Keratinocyte (primary cell): ENCODE data around the gene SPATA20. TPM values are rescaled to one million over a fixed set of nuclear protein-coding genes. Genes with fewer than 3 reads are reported as not detected.

Experiments used
- DNase-seq: peaks from one replicate; pipeline ENCODE4 v3.0.0-alpha.2; 2011; ENCODE audit warnings: low read depth, missing footprints, low spot score
- FAIRE-seq: peaks from 2 replicates; lab custom pipeline; 2011; peaks lifted over from hg19 to GRCh38; lab: Jason Lieb, UNC
- H2AFZ ChIP-seq: 2 replicates; pipeline ENCODE4 v1.6.0; 2012; ENCODE audit warnings: low read length, control low read depth, inconsistent platforms; ENCODE audit not compliant: control insufficient read depth
- H3K27ac ChIP-seq: 2 replicates; pipeline ENCODE4 v1.5.1; 2011; ENCODE audit warnings: low read length; ENCODE audit not compliant: control insufficient read depth, insufficient read depth
- H3K27me3 ChIP-seq: 3 replicates; pipeline ENCODE4 v1.6.0; 2011; ENCODE audit warnings: low read length; ENCODE audit not compliant: control insufficient read depth, insufficient read depth; ENCODE audit errors: extremely low read depth
- H3K36me3 ChIP-seq, 2 experiments: 2 replicates in 1 of 2; 3 replicates in 1 of 2; pipeline ENCODE4 v1.5.1; 2011; ENCODE audit warnings: low read length in 2 of 2, mild to moderate bottlenecking in 1 of 2; ENCODE audit not compliant: control insufficient read depth in 2 of 2, insufficient read depth in 2 of 2; ENCODE audit errors: extremely low read depth in 1 of 2
- H3K4me1 ChIP-seq: 3 replicates; pipeline ENCODE4 v1.5.1; 2011; ENCODE audit warnings: low read length; ENCODE audit not compliant: control insufficient read depth, insufficient read depth; ENCODE audit errors: extremely low read depth
- H3K4me2 ChIP-seq: 3 replicates; pipeline ENCODE4 v1.6.0; 2011; ENCODE audit warnings: low read depth, low read length; ENCODE audit not compliant: control insufficient read depth, insufficient read depth; ENCODE audit errors: extremely low read depth
- H3K4me3 ChIP-seq, 3 experiments: fragments of 200-600 bp in 1 of 3; sonication (generic) in 1 of 3; 2 replicates in 2 of 3; 3 replicates in 1 of 3; pipeline ENCODE4 v1.5.1; 2011 to 2016; ENCODE audit warnings: low read length in 3 of 3, mild to moderate bottlenecking in 3 of 3, control low read depth in 2 of 3, inconsistent platforms in 1 of 3, low read depth in 1 of 3, mixed read lengths in 1 of 3, mixed run types in 1 of 3, moderate library complexity in 1 of 3; ENCODE audit not compliant: control insufficient read depth in 2 of 3, insufficient read depth in 2 of 3; ENCODE audit errors: extremely low read depth in 1 of 3
- H3K79me2 ChIP-seq: 2 replicates; pipeline ENCODE4 v1.6.0; 2012; ENCODE audit warnings: low read length; ENCODE audit not compliant: control insufficient read depth, insufficient read depth
- H3K9ac ChIP-seq: 3 replicates; pipeline ENCODE4 v1.6.0; 2011; ENCODE audit warnings: low read length; ENCODE audit not compliant: control insufficient read depth, insufficient read depth; ENCODE audit errors: extremely low read depth
- H3K9me1 ChIP-seq: 3 replicates; pipeline ENCODE4 v1.6.0; 2011; ENCODE audit warnings: low read length; ENCODE audit not compliant: control insufficient read depth, insufficient read depth; ENCODE audit errors: extremely low read depth
- H3K9me3 ChIP-seq: 2 replicates; pipeline ENCODE4 v1.5.1; 2012; ENCODE audit warnings: low read depth, low read length; ENCODE audit not compliant: control insufficient read depth
- H4K20me1 ChIP-seq: 3 replicates; pipeline ENCODE4 v1.6.0; 2011; ENCODE audit warnings: low read length; ENCODE audit not compliant: control insufficient read depth, insufficient read depth; ENCODE audit errors: extremely low read depth
- EZH2 ChIP-seq: IDR thresholded peaks from one replicate; pipeline ENCODE4 v1.6.1; 2012; ENCODE audit warnings: inconsistent platforms, mild to moderate bottlenecking, low read length, moderate library complexity
- dilution Hi-C: fragments of 300-500 bp; cut with MboI; formaldehyde crosslinking; loops from one replicate; pipeline ENCODE4 v1.7.0; 2020; ENCODE audit warnings: low sequenced_read_pairs; ENCODE audit not compliant: extremely low pct_ligation_motif_present
- polyA plus RNA-seq, 5 experiments: library from polyadenylated mRNA; depleted of rRNA in 3 of 5; stranded (reverse) in 3 of 5; stranded (forward) in 1 of 5; unstranded in 1 of 5; fragments of >200 nt; gene quantifications; 1 replicate in 1 of 5; 2 replicates in 3 of 5; 3 replicates in 1 of 5; pipeline versions ENCODE4 v1.2.1 to v1.2.3, GENCODE V29; 2011 to 2012; ENCODE audit warnings: missing spikeins in 2 of 5, low read depth in 1 of 5, low replicate concordance in 1 of 5
- TF ChIP-seq, protein P1 (sequence below), 3 experiments: IDR thresholded peaks in 1 of 3; conservative IDR thresholded peaks in 1 of 3; optimal IDR thresholded peaks in 1 of 3; 2 replicates in 2 of 3; 3 replicates in 1 of 3; pipeline versions ENCODE3 to v1.5.1; 2011; ENCODE audit warnings: low read length in 3 of 3, mild to moderate bottlenecking in 3 of 3, moderate library complexity in 2 of 3, control low read depth in 1 of 3, inconsistent platforms in 1 of 3; ENCODE audit not compliant: insufficient read depth in 2 of 3; ENCODE audit errors: extremely low read depth in 1 of 3

SPATA20 gene
- polyA plus RNA-seq, 1 donor (not counting 4 experiments of a cell fraction or from before 2014, with no cell fraction given): 17.2 TPM

DNA sequence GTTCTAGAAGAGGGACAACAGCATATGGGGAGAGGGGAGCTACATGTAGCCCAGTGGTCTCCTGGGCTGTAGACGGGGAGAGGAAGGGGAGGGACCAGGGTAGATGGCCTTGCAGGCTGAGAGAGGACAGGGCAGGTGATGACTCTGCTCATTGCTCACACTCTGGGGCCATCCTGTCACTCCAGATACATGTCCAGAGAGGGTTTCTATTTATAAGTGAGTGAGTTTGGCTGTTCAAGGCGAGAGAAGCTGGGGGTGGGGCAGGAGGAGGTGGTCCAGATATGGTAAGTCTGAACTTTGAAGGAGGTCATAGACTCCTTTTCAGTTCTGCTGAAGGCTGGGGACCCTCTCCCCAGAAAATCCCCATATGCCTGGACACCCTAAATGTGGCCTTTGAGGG lies 35.8 kb downstream of the SPATA20 start:
- DNase-seq (no peak), FAIRE-seq (no peak)
- no peaks in the 10 kb centered on the region for H3K9me3 ChIP-seq
- H3K36me3 ChIP-seq: no peaks in the 10 kb centered on the region
- dilution Hi-C loops: no loop called here
- no peaks in the 10 kb centered on the region for H4K20me1 ChIP-seq
- peaks cover 4% of the 10 kb centered on the region for H3K4me1 ChIP-seq
- no peaks in the 10 kb centered on the region for H3K9me1 ChIP-seq
- H3K79me2 ChIP-seq: no peaks in the 10 kb centered on the region
- no peak overlapping the region for H3K4me3 ChIP-seq
- H2AFZ ChIP-seq: no peak overlapping the region
- no peak overlapping the region for H3K27ac ChIP-seq
- no peak overlapping the region for H3K4me2 ChIP-seq
- TF ChIP-seq, protein P1, sequence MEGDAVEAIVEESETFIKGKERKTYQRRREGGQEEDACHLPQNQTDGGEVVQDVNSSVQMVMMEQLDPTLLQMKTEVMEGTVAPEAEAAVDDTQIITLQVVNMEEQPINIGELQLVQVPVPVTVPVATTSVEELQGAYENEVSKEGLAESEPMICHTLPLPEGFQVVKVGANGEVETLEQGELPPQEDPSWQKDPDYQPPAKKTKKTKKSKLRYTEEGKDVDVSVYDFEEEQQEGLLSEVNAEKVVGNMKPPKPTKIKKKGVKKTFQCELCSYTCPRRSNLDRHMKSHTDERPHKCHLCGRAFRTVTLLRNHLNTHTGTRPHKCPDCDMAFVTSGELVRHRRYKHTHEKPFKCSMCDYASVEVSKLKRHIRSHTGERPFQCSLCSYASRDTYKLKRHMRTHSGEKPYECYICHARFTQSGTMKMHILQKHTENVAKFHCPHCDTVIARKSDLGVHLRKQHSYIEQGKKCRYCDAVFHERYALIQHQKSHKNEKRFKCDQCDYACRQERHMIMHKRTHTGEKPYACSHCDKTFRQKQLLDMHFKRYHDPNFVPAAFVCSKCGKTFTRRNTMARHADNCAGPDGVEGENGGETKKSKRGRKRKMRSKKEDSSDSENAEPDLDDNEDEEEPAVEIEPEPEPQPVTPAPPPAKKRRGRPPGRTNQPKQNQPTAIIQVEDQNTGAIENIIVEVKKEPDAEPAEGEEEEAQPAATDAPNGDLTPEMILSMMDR (optimal IDR thresholded peaks at IDR 0.05 in 1 of 3, IDR thresholded peaks at IDR 0.05 in 1 of 3, conservative IDR thresholded peaks at IDR 0.05 in 1 of 3; ENCODE audit: extremely low read depth in 1 of 3, insufficient read depth in 2 of 3, low read length in 3 of 3): no peak
- no peak for TF ChIP-seq EZH2
- H3K27me3 ChIP-seq: peaks cover 39% of the 10 kb centered on the region
- no peak overlapping the region for H3K9ac ChIP-seq

DNA sequence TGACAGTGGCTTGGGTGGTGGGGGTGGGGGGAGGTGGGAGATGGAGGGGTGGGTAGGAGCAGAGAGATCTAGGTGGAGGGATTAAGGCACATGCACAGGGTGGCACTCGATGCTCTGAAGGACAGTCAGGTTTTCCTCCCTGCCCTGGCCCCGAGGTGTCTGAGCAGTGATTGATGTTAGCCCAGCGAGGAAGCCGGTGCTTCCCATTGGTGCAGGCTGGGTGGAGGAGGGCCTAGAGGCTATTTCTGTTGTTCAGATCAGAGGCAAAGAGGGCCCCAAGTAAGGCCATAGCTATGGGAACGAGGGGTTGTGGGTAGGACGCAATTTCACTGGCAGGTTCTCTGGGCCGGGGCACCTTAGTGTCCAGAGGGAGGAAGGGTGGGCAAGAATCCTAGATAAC lies 36.7 kb downstream of the SPATA20 start:
- H3K4me3 ChIP-seq: no peak overlapping the region
- no peak overlapping the region for H2AFZ ChIP-seq
- no peaks in the 10 kb centered on the region for H3K79me2 ChIP-seq
- dilution Hi-C loops: no loop called here
- H4K20me1 ChIP-seq: no peaks in the 10 kb centered on the region
- peaks cover 4% of the 10 kb centered on the region for H3K4me1 ChIP-seq
- TF ChIP-seq, protein P1 (optimal IDR thresholded peaks at IDR 0.05 in 1 of 3, IDR thresholded peaks at IDR 0.05 in 1 of 3, conservative IDR thresholded peaks at IDR 0.05 in 1 of 3; ENCODE audit: extremely low read depth in 1 of 3, insufficient read depth in 2 of 3, low read length in 3 of 3): no peak
- TF ChIP-seq EZH2: no peak
- DNase-seq (no peak), FAIRE-seq (no peak)
- H3K27me3 ChIP-seq: peaks cover 39% of the 10 kb centered on the region
- no peaks in the 10 kb centered on the region for H3K36me3 ChIP-seq
- H3K9me1 ChIP-seq: no peaks in the 10 kb centered on the region
- H3K9ac ChIP-seq: no peak overlapping the region
- no peak overlapping the region for H3K27ac ChIP-seq
- no peak overlapping the region for H3K4me2 ChIP-seq
- H3K9me3 ChIP-seq: no peaks in the 10 kb centered on the region
